ENCODE data around the gene C11orf68.

GRCh38 chr11:65928667-65929066, 9.8 kb upstream of the C11orf68 start:
- no peak for TF ChIP-seq CTCF (IDR thresholded peaks at IDR 0.05)
- TF ChIP-seq POLR2A (IDR thresholded peaks at IDR 0.05): no peak
